A673 (cell line): ENCODE measurements around the gene P2RX1.

Source experiments
- EZH2 ChIP-seq: fragments of 200-600 bp; sonication (generic); IDR thresholded peaks from 2 replicates; pipeline ENCODE4 v1.6.1; 2017; ENCODE audit warnings: borderline replicate concordance, low read depth, mild to moderate bottlenecking, mixed read lengths, antibody characterized with exemption, low read length; ENCODE audit not compliant: poor library complexity, severe bottlenecking
- TF ChIP-seq, protein P1 (sequence below): fragments of 300-800, 200-600 bp; sonication (generic); conservative IDR thresholded peaks from 2 replicates; pipeline ENCODE4 v1.5.1; 2017; ENCODE audit warnings: low read depth, mild to moderate bottlenecking, antibody characterized with exemption, low read length, moderate library complexity, mixed read lengths

- TF ChIP-seq, protein P1, sequence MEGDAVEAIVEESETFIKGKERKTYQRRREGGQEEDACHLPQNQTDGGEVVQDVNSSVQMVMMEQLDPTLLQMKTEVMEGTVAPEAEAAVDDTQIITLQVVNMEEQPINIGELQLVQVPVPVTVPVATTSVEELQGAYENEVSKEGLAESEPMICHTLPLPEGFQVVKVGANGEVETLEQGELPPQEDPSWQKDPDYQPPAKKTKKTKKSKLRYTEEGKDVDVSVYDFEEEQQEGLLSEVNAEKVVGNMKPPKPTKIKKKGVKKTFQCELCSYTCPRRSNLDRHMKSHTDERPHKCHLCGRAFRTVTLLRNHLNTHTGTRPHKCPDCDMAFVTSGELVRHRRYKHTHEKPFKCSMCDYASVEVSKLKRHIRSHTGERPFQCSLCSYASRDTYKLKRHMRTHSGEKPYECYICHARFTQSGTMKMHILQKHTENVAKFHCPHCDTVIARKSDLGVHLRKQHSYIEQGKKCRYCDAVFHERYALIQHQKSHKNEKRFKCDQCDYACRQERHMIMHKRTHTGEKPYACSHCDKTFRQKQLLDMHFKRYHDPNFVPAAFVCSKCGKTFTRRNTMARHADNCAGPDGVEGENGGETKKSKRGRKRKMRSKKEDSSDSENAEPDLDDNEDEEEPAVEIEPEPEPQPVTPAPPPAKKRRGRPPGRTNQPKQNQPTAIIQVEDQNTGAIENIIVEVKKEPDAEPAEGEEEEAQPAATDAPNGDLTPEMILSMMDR, result no peak
- no peak for TF ChIP-seq EZH2
Observed at GRCh38 chr17:3903051-3903825, 13.0 kb downstream of the P2RX1 start.
